A549 (cell line): ENCODE measurements around the gene BCAS3. TPM values are rescaled to one million over a fixed set of nuclear protein-coding genes. Genes with fewer than 3 reads are reported as not detected.

ENCODE experiments used
- ATAC-seq, 2 experiments: fragments of 200-7000 bp in 1 of 2; fragments of >200 bp in 1 of 2; cut with Nextera tagmentation in 1 of 2; cut with Tn5 transposase in 1 of 2; 3 replicates each; pipeline versions ENCODE4 v1.8.0 to v1.9.1; 2018 to 2020; ENCODE audit warnings: mild to moderate bottlenecking in 1 of 2, moderate library complexity in 1 of 2
- CTCF ChIA-PET: fragments of 300-600 bp; sonication (Branson Sonifier 250); formaldehyde crosslinking; extraction: SDS; loops from one replicate; lab custom pipeline; 2021; ENCODE audit warnings: antibody characterized with exemption, inconsistent platforms; lab: Yijun Ruan, JAX
- POLR2A ChIA-PET: fragments of 350-600 bp; formaldehyde crosslinking; extraction: SDS; loops from one replicate; lab custom pipeline; 2021; ENCODE audit warnings: antibody characterized with exemption, inconsistent platforms; lab: Yijun Ruan, JAX
- DNase-seq, 2 experiments: peaks; one replicate each; pipeline versions ENCODE4 v3.0.0 to v3.0.0-alpha.2; 2011 to 2016; ENCODE audit warnings: low read depth in 1 of 2, low spot score in 1 of 2
- FAIRE-seq: peaks from 2 replicates; lab custom pipeline; 2011; peaks lifted over from hg19 to GRCh38; lab: Jason Lieb, UNC
- H3K27ac ChIP-seq, 2 experiments: fragments of >200 bp; sonication (Bioruptor Twin); formaldehyde crosslinking; 3 replicates each; pipeline ENCODE4 v1.5.1; 2016 to 2017
- H3K4me1 ChIP-seq: fragments of >200 bp; sonication (Bioruptor Twin); formaldehyde crosslinking; 3 replicates; pipeline ENCODE4 v1.6.1; 2016
- H3K4me2 ChIP-seq: fragments of >200 bp; sonication (Bioruptor Twin); formaldehyde crosslinking; 3 replicates; pipeline ENCODE4 v1.6.1; 2016
- H3K4me3 ChIP-seq: fragments of >200 bp; sonication (Bioruptor Twin); formaldehyde crosslinking; 3 replicates; pipeline ENCODE4 v1.5.1; 2016
- H3K9me3 ChIP-seq: fragments of >200 bp; sonication (Bioruptor Twin); formaldehyde crosslinking; 3 replicates; pipeline ENCODE4 v1.6.1; 2016
- CBX2 ChIP-seq: fragments of 200-600 bp; sonication (generic); IDR thresholded peaks from 2 replicates; pipeline ENCODE4 v1.6.1; 2016; ENCODE audit warnings: low read depth, mild to moderate bottlenecking, borderline replicate concordance
- CEBPB ChIP-seq, 2 experiments: fragments of >200 bp in 1 of 2; sonication (Bioruptor Twin) in 1 of 2; formaldehyde crosslinking in 1 of 2; IDR thresholded peaks; 2 replicates each; pipeline ENCODE4 v1.6.1; 2012 to 2016
- CHD2 ChIP-seq: fragments of 150-350 bp; IDR thresholded peaks from 2 replicates; pipeline ENCODE4 v1.6.1; 2014; ENCODE audit warnings: low read length; ENCODE audit not compliant: partially characterized antibody
- CHD4 ChIP-seq: fragments of 200-600 bp; sonication (generic); IDR thresholded peaks from 2 replicates; pipeline ENCODE4 v1.6.1; 2016; ENCODE audit warnings: antibody characterized with exemption, mild to moderate bottlenecking, borderline replicate concordance
- EHMT2 ChIP-seq: fragments of 200-600 bp; sonication (generic); IDR thresholded peaks from 2 replicates; pipeline ENCODE4 v1.6.1; 2016; ENCODE audit warnings: antibody characterized with exemption, low read depth, mild to moderate bottlenecking, moderate library complexity
- FOSL2 ChIP-seq, 2 experiments: fragments of 450-650 bp in 1 of 2; fragments of >200 bp in 1 of 2; sonication (Bioruptor Twin) in 1 of 2; formaldehyde crosslinking; IDR thresholded peaks; 2 replicates each; pipeline versions ENCODE4 v1.5.0 to v1.6.1; 2016 to 2020; ENCODE audit warnings: mild to moderate bottlenecking in 1 of 2, moderate library complexity in 1 of 2
- GATA3 ChIP-seq: IDR thresholded peaks from 2 replicates; pipeline ENCODE4 v1.6.1; 2012; ENCODE audit warnings: borderline replicate concordance
- HEYL ChIP-seq: fragments of 250-450 bp; sonication (Bioruptor Pico); IDR thresholded peaks from 2 replicates; pipeline ENCODE4 v1.8.0; 2021; ENCODE audit warnings: mild to moderate bottlenecking, moderate library complexity
- HOXB5 ChIP-seq: fragments of 250-450 bp; sonication (Bioruptor Pico); IDR thresholded peaks from 2 replicates; pipeline ENCODE4 v1.5.0; 2020; ENCODE audit warnings: mild to moderate bottlenecking, moderate library complexity
- KDM5A ChIP-seq: fragments of 200-600 bp; sonication (generic); IDR thresholded peaks from 2 replicates; pipeline ENCODE4 v1.6.1; 2016; ENCODE audit warnings: antibody characterized with exemption, mild to moderate bottlenecking
- POLR2A ChIP-seq: IDR thresholded peaks from 2 replicates; pipeline ENCODE4 v1.6.1; 2012; ENCODE audit warnings: mild to moderate bottlenecking, low read length
- POLR2AphosphoS2 ChIP-seq: conservative IDR thresholded peaks from 2 replicates; pipeline ENCODE4 v1.6.1; 2012; ENCODE audit warnings: low read length, improper control_type of control experiment, inconsistent platforms
- RAD21 ChIP-seq, 2 experiments: fragments of >200 bp in 1 of 2; sonication (Bioruptor Twin) in 1 of 2; formaldehyde crosslinking in 1 of 2; IDR thresholded peaks in 1 of 2; conservative IDR thresholded peaks in 1 of 2; 2 replicates in 1 of 2; 3 replicates in 1 of 2; pipeline ENCODE4 v1.6.1; 2012 to 2018; ENCODE audit warnings: inconsistent platforms in 1 of 2
- RFX5 ChIP-seq: fragments of 450-650 bp; IDR thresholded peaks from 2 replicates; pipeline ENCODE4 v1.7.1; 2014; ENCODE audit warnings: antibody characterized with exemption, mild to moderate bottlenecking, moderate library complexity
- SMC3 ChIP-seq: fragments of >200 bp; sonication (Bioruptor Twin); formaldehyde crosslinking; IDR thresholded peaks from 3 replicates; pipeline ENCODE4 v1.6.1; 2018; ENCODE audit warnings: inconsistent platforms
- ZSCAN20 ChIP-seq: fragments of 250-450 bp; sonication (Bioruptor Pico); IDR thresholded peaks from 2 replicates; pipeline ENCODE4 v1.8.0; 2022; ENCODE audit warnings: mild to moderate bottlenecking, moderate library complexity
- WGBS: methylation state at CpG from one replicate; pipeline ENCODE4 v1.1.6; 2017; ENCODE audit errors: missing lambda C conversion rate; 5-methylcytosine and 5-hydroxymethylcytosine counted together
- polyA plus RNA-seq, 4 experiments: library from polyadenylated mRNA; depleted of rRNA in 3 of 4; stranded (reverse); fragments of >200 nt; fragmentation: RNase III in 1 of 4; extraction: RNeasy Plus Mini Kit Qiagen cat#74134 plus additional on column Dnase treatment in 1 of 4; gene quantifications; 2 replicates in 3 of 4; 3 replicates in 1 of 4; pipeline ENCODE4 v1.2.3, GENCODE V29; 2011 to 2017
- TF ChIP-seq, protein P1 (sequence below): IDR thresholded peaks from 2 replicates; pipeline ENCODE4 v1.6.1; 2012
- TF ChIP-seq, protein P2 (sequence below): fragments of >200 bp; sonication (Bioruptor Twin); formaldehyde crosslinking; IDR thresholded peaks from 3 replicates; pipeline ENCODE4 v1.6.1; 2016
- TF ChIP-seq, protein P3 (sequence below): fragments of 250-450 bp; sonication (Bioruptor Pico); IDR thresholded peaks from 2 replicates; pipeline ENCODE4 v1.5.0; 2020; ENCODE audit warnings: low read depth, mild to moderate bottlenecking, moderate library complexity
- TF ChIP-seq, protein P4 (sequence below): fragments of >200 bp; sonication (Bioruptor Twin); formaldehyde crosslinking; IDR thresholded peaks from 3 replicates; pipeline ENCODE4 v1.5.1; 2016
- TF ChIP-seq, protein P5 (sequence below): fragments of 200-600 bp; sonication (generic); IDR thresholded peaks from 2 replicates; pipeline ENCODE4 v1.6.1; 2016; ENCODE audit warnings: antibody characterized with exemption, mild to moderate bottlenecking, moderate library complexity

The BCAS3 gene
- polyA plus RNA-seq, 2 of the 4 experiments (the other 2 are of a cell fraction), result 14.7 to 43.4 TPM

DNA sequence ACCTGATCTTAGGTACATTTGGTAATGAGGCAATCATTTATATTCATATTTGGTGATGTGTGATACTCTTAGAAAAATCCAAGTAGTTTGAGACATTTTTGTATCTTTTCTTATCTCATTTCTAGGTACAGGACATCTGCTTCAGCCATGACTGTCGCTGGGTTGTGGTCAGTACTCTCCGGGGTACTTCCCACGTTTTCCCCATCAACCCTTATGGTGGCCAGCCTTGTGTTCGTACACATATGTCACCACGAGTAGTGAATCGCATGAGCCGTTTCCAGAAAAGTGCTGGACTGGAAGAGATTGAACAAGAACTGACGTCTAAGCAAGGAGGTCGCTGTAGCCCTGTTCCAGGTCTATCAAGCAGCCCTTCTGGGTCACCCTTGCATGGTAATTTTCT is 312.2 kb downstream of the BCAS3 start:
- H3K4me2 ChIP-seq, result no peak overlapping the region
- POLR2A ChIA-PET, result no interaction called here
- TF ChIP-seq EHMT2, result no peak
- TF ChIP-seq SMC3, result no peak
- no peak for TF ChIP-seq ZSCAN20
- TF ChIP-seq CHD2, result no peak
- no peak for TF ChIP-seq CHD4
- no peak for TF ChIP-seq POLR2A
- no peak for TF ChIP-seq CBX2
- TF ChIP-seq POLR2AphosphoS2, result no peak
- TF ChIP-seq HEYL (CRISPR knock-in tag), result no peak
- DNase-seq (no peak), FAIRE-seq (peak; percentile 68), ATAC-seq (no peak)
- no peak overlapping the region for H3K27ac ChIP-seq
- 85% methylated on average over 9 of the region's 9 CpGs for WGBS
- no peaks in the 10 kb centered on the region for H3K9me3 ChIP-seq
- H3K4me1 ChIP-seq, result no peaks in the 10 kb centered on the region
- H3K4me3 ChIP-seq, result no peak overlapping the region
- CTCF ChIA-PET, result interaction anchor here (1.0 kb wide), 1 partner anchor 269 kb away, joined by 3 read pairs; no protein-coding TSS in a partner anchor

DNA sequence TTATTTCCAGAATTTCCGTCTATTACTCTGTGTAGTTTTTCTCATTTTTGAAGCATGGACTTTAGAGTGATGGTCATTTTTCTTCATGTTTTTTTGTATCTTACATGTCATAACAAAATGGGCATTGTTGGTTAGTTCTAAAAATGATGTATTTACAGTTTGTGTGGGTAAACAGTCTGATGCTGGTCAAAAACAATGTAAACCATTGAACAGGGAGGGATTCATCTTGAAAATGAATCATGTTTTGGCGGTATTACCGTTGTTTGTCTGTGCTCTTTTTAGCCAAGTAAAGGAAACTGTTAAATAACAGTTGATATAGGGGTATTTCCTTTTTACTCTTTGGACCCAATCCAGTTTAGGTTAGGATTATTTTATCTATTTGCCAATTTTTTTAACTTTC is 315.8 kb downstream of the BCAS3 start:
- 70% methylated on average over 3 of the region's 3 CpGs for WGBS
- H3K9me3 ChIP-seq, result no peaks in the 10 kb centered on the region
- peak; percentile 65 for FAIRE-seq
- ChIA-PET CTCF (interaction anchor here (1.0 to 1.6 kb wide), 2 partner anchors 22 to 852 kb away, joined by 3 to 4 read pairs; no protein-coding TSS in a partner anchor), POLR2A (no interaction called here)
- TF ChIP-seq KDM5A (no peak), RAD21 (conservative IDR thresholded peaks at IDR 0.05 in 1 of 2, IDR thresholded peaks at IDR 0.05 in 1 of 2) (no peak), HOXB5 (no peak), CEBPB (IDR thresholded peaks at IDR 0.05) (no peak)
- TF ChIP-seq, protein P1, sequence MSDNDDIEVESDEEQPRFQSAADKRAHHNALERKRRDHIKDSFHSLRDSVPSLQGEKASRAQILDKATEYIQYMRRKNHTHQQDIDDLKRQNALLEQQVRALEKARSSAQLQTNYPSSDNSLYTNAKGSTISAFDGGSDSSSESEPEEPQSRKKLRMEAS, result no peak
- TF ChIP-seq, protein P2, sequence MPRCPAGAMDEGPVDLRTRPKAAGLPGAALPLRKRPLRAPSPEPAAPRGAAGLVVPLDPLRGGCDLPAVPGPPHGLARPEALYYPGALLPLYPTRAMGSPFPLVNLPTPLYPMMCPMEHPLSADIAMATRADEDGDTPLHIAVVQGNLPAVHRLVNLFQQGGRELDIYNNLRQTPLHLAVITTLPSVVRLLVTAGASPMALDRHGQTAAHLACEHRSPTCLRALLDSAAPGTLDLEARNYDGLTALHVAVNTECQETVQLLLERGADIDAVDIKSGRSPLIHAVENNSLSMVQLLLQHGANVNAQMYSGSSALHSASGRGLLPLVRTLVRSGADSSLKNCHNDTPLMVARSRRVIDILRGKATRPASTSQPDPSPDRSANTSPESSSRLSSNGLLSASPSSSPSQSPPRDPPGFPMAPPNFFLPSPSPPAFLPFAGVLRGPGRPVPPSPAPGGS, result no peak
- DNase-seq, result no peak
- H3K4me3 ChIP-seq, result no peak overlapping the region
- H3K27ac ChIP-seq, result no peak overlapping the region
- H3K4me2 ChIP-seq, result no peak overlapping the region
- H3K4me1 ChIP-seq, result no peaks in the 10 kb centered on the region
- no peak for ATAC-seq

DNA sequence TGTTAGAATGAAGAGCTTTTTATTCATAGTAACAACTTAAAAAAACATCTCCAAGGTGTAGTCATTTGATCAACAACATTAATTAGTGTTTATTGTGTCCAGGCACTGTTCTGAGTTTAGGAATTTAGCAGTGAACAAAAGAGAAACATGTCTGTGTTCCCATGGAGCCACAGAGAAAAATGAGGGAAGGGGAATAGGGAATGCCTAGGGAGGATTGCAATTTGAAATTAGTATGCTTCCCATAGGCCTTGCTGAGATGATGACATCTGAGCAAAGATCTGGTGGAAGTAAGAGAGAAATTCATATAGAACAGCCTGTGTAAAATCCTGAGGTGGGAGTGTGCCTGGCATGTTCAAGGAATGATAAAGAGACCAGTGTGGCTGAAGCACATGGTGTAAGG is 318.0 kb downstream of the BCAS3 start:
- no peak for ATAC-seq
- peaks cover under 1% of the 10 kb centered on the region; the same call in 1 of the 3 replicates for H3K4me1 ChIP-seq
- TF ChIP-seq, protein P3, sequence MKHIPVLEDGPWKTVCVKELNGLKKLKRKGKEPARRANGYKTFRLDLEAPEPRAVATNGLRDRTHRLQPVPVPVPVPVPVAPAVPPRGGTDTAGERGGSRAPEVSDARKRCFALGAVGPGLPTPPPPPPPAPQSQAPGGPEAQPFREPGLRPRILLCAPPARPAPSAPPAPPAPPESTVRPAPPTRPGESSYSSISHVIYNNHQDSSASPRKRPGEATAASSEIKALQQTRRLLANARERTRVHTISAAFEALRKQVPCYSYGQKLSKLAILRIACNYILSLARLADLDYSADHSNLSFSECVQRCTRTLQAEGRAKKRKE (CRISPR knock-in tag), result no peak
- TF ChIP-seq, all 56 proteins: peak for 0
- Histone ChIP-seq H3K4me3 (no peak overlapping the region), H3K27ac (no peak overlapping the region), H3K9me3 (no peaks in the 10 kb centered on the region), H3K4me2 (no peak overlapping the region)
- no peak for DNase-seq
- ChIA-PET POLR2A (no interaction called here), CTCF (interaction anchor here (1.0 to 1.1 kb wide), 2 partner anchors 50 to 414 kb away, joined by 3 to 4 read pairs; no protein-coding TSS in a partner anchor)
- no peak for FAIRE-seq

DNA sequence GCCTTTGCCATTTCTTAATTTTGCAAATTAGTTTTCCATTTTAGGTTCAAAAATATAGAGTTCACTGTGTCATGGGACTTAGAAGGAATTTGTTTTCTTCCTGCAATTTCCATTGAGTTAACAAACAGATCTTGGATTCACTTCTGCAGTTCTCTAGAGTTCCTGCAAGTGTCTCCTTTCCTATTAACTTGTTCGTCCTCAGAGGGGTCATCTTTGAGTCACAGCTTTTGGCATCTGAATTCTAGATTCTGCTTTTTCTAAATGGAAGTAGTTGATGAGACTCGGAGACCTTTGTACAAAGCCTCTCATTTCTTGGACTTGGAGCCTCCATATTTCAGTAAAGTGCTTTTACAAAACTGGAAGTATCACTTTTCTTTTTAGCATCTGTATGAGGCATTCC is 323.3 kb downstream of the BCAS3 start:
- Histone ChIP-seq H3K9me3 (no peaks in the 10 kb centered on the region), H3K27ac (no peak overlapping the region), H3K4me1 (peaks cover 7% of the 10 kb centered on the region; the same call in 2 of the 3 replicates), H3K4me3 (no peak overlapping the region), H3K4me2 (no peak overlapping the region)
- ATAC-seq (peak in 1 of 2 experiments; percentile 71; a peak in 3 of 6 replicates), DNase-seq (peak in 1 of 2 experiments; percentile 53), FAIRE-seq (peak; percentile 94)
- POLR2A ChIA-PET, result no interaction called here
- CTCF ChIA-PET, result interaction anchor here (0.8 to 5.0 kb wide), 23 partner anchors 8 to 583 kb away, joined by 3 to 40 read pairs (median 4); partner anchors contain the start of gene TBX2
- WGBS, result 34% methylated on average over 2 of the region's 2 CpGs
- peak; percentile 47; the same call in 2 of the 3 replicates for TF ChIP-seq SMC3
- TF ChIP-seq FOSL2 (IDR thresholded peaks at IDR 0.05), result no peak
- TF ChIP-seq FOSL2 (CRISPR knock-in tag; IDR thresholded peaks at IDR 0.05), result no peak
- no peak for TF ChIP-seq KDM5A
- no peak for TF ChIP-seq POLR2A
- TF ChIP-seq RFX5, result no peak
- TF ChIP-seq, protein P4, sequence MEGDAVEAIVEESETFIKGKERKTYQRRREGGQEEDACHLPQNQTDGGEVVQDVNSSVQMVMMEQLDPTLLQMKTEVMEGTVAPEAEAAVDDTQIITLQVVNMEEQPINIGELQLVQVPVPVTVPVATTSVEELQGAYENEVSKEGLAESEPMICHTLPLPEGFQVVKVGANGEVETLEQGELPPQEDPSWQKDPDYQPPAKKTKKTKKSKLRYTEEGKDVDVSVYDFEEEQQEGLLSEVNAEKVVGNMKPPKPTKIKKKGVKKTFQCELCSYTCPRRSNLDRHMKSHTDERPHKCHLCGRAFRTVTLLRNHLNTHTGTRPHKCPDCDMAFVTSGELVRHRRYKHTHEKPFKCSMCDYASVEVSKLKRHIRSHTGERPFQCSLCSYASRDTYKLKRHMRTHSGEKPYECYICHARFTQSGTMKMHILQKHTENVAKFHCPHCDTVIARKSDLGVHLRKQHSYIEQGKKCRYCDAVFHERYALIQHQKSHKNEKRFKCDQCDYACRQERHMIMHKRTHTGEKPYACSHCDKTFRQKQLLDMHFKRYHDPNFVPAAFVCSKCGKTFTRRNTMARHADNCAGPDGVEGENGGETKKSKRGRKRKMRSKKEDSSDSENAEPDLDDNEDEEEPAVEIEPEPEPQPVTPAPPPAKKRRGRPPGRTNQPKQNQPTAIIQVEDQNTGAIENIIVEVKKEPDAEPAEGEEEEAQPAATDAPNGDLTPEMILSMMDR, result peak; percentile 26; the same call in 1 of the 3 replicates
- TF ChIP-seq, protein P5, sequence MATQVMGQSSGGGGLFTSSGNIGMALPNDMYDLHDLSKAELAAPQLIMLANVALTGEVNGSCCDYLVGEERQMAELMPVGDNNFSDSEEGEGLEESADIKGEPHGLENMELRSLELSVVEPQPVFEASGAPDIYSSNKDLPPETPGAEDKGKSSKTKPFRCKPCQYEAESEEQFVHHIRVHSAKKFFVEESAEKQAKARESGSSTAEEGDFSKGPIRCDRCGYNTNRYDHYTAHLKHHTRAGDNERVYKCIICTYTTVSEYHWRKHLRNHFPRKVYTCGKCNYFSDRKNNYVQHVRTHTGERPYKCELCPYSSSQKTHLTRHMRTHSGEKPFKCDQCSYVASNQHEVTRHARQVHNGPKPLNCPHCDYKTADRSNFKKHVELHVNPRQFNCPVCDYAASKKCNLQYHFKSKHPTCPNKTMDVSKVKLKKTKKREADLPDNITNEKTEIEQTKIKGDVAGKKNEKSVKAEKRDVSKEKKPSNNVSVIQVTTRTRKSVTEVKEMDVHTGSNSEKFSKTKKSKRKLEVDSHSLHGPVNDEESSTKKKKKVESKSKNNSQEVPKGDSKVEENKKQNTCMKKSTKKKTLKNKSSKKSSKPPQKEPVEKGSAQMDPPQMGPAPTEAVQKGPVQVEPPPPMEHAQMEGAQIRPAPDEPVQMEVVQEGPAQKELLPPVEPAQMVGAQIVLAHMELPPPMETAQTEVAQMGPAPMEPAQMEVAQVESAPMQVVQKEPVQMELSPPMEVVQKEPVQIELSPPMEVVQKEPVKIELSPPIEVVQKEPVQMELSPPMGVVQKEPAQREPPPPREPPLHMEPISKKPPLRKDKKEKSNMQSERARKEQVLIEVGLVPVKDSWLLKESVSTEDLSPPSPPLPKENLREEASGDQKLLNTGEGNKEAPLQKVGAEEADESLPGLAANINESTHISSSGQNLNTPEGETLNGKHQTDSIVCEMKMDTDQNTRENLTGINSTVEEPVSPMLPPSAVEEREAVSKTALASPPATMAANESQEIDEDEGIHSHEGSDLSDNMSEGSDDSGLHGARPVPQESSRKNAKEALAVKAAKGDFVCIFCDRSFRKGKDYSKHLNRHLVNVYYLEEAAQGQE, result no peak
- TF ChIP-seq, protein P3 (CRISPR knock-in tag), result no peak
- TF ChIP-seq GATA3, result no peak
